ENCODE measurements around the gene SLC36A4.
"Not testable (repeated sequence)": the region's sequence is repeated elsewhere in the genome, so short reads cannot be mapped to it uniquely, and the experiment has no call there.

SLC36A4 gene

DNA sequence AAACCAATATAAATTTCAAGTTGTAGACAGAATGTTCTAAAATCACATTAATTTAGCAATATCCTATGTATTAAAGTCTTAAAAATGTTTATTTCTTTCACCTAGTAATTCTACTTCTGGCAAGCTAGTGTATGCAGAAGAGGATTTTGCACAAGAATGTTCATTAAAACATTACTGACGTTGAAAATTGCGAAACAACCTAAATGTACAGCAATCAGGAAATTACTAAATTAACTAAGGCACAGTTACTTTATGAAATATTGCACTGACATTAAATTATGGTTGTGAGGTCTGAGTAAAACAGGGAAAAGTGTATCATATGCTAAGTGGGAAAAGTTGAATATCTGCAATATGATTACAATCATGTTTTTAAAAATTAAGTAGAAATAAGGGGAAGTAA, 4.1 kb downstream of the SLC36A4 start:
- no peak for DNase-seq

DNA sequence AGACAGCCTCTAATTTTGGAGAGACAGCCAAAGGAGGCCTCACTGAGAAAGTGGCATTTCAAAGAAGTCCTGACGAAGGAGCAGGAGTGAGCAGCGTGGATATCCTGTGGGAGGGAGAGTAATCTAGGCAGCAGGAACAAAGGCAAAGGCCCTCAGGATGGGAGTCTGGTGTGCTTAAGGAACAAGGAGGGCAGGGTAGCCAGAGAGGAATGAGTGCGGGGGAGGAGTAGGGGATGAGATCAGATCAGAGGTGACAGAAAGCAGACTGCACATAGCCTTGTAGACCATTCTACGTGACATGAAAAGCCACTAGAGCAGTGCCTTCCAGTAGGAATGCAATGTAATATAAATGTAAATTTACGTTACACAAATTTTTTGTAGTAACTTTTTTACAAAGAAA, 5.6 kb downstream of the SLC36A4 start:
- DNase-seq = no peak

DNA sequence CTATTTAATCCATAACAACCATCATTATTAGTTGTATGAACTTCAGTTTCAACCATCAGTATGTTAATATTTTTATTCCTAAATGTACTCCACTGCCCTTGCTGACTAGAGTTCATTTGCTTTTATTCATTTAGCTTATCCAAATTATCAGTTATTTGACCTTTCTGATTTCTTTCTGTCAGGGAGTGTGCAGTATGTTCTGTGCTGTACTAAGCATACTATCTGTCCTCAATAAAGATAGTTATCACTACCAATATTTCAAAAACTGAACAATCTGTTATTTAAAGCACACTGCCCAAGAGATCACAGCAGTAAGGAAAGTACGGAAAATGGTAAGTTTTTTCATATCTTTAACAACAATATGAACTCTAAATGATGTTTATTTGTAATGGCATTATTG, 8.3 kb downstream of the SLC36A4 start:
- DNase-seq = no peak

DNA sequence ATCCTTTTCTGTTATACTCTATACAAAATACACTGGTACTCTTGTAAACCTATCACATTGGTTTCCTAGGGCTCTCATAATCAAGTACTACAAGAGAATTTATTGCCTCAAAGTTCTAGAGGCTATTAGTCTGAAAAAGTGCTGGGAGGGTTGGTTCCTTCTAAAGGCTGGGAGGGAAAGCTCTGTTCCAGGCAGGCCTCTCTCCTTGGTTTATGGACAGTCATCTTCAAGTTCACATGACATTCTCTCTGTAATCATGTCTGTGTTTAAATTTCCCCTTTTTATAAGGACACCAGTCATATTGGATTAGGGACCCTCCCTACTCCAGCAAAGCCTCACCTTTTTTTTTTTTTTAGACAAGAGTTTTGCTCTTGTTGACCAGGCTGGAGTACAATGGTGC, 9.1 kb downstream of the SLC36A4 start:
- DNase-seq = no peak

DNA sequence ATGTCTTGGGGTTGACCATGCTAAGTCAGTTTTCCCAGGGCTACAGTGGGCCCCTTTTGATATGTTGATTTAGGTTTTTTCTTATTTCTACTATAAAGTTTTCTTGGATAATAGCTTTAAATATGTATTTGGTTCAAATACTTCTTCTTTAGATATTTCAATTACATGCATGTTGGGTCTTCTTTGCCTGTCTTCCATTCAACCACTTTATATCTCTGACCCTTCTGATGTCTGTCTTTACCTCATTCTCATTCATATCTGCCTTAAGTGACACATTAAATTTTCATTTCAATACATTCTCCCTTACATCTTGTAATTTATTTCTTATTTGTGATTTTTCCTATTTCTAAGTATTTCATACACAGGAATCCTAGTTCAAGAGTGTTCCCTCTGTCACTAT, 10.5 kb downstream of the SLC36A4 start:
- no peak for DNase-seq

DNA sequence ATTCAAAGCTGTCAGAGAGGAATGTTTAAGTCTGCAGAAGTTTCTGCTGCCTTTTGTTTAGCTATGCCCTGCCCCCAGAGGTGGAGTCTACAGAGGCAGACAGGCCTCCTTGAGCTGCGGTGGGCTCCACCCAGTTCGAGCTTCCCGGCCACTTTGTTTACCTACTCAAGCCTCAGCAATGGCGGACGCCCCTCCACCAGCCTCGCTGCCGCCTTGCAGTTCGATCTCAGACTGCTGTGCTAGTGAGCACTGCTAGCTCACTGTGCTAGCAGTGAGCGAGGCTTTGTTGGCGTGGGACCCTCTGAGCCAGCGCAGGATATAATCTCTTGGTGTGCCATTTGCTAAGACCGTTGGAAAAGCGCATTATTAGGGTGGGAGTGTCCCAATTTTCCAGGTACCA, 19.9 kb downstream of the SLC36A4 start:
- not testable (repeated sequence) for DNase-seq

DNA sequence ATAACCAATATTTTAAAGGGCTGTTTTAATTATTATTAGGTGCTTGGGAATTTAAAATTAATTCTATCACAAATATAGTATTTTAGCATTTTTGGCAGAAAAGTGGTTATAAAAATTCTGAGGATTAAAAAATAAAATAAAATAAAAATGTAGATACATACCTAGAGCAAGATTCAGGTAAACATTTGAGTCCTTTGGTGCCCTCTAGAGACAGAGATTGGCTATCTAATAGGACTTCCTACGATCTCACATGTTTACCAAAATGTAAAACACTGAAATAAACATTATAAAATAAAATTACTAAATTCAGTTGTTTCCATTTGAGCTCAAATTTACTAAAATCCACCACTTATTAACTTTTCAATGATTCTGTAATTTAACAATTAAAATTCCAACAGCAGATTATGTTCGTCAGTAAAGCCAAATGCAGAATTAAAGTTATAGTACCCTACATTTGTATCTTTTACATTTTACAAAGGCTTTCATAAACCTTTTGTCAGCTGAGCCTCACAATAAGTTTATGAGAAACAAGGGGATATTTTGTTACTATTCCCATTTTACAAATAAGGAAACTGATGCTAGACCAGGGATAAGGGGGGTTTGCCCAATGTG, 27.7 kb downstream of the SLC36A4 start:
- peak; percentile 12 for DNase-seq

DNA sequence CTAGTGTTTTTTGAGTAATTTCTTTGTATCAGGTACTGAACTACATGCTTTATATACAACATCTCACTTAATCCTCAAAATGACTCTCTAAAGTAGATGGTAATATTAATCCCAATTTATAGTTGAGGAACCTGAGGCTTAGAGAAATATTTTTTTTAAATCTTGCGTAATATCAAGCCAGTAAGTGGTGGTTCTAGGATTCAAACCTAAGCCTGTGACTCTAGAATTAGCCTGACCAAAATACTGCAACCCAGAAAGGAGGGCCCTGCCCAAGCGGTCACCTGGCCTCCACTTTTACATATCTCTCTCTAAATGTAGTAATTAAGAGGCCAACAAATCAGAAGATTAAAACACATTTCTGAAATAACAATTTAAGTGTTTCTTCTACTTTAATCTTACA, 28.6 kb downstream of the SLC36A4 start:
- DNase-seq = no peak

DNA sequence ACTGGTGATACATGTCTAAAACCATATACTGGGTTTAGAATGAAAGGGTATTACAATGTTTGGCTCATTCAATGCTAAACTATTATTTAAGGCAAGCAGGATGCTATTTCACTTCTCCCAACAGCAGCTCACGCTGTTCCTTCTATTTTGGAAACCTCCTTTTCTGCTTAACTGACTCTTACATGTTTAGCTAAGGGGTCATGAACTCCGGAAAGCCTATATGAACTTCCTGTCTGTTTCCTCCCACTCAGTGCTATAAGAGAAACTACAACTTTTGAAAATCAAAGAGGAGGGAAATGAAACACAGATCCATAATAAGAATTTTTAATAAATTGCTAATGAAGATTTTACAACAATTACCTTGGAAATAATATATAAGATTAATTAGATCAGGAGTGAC, 30.9 kb downstream of the SLC36A4 start:
- DNase-seq = no peak

DNA sequence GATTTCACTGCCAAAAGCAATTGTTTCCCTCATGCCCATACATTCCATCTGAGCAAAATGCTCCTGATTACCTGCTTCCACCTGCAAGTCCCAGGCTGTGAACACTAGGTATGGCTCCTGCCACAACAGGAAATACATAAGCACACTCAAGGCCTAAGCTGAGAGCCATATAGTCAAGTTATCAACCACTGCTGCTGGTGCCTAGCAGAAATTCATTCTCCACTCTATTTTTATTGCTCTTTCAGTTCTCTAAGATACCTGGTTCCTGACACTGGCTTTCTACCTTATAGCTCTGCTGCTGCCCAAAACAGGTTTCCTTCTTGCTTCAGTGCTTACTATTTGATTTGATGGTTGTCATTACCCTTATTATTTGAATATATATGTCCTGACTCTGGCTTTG, 31.6 kb downstream of the SLC36A4 start:
- peak; percentile 32 for DNase-seq

DNA sequence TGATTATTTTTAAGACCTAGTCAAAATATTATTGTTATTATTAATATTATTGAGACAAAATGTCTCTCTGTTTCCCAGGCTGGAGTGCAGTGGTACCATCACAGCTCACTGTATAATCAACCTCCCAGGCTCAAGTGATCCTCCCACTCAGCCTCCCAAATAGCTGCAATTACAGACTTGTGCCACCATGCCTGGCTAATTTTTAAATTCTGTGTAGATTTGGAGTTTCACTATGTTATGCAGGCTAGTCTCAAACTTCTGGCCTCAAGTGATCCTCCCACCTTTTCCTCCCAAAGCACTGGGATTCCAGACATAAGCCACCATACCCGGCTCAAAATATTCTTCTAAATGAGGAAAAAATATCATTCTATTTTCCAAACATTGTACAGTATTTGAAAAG, 37.0 kb downstream of the SLC36A4 start:
- no peak for DNase-seq

DNA sequence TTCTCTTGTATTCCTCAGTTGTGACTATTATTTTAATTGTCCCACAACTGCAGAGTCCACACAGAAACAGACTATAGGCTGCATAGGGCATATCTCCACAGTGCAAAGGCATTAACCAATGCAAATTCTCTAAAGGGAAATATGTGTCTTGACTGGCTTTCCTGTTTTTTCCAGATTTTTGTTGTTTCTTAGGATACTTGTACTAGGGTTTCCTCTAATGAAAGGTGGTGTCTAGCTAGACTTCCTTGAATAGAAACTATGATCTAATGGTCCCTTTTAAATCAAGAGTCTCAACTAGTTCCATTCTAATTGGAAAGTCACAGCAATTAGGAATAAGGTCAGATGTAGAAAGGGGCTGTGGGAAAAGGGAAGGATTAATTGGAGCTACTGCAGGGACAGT, 37.6 kb downstream of the SLC36A4 start:
- DNase-seq = no peak

DNA sequence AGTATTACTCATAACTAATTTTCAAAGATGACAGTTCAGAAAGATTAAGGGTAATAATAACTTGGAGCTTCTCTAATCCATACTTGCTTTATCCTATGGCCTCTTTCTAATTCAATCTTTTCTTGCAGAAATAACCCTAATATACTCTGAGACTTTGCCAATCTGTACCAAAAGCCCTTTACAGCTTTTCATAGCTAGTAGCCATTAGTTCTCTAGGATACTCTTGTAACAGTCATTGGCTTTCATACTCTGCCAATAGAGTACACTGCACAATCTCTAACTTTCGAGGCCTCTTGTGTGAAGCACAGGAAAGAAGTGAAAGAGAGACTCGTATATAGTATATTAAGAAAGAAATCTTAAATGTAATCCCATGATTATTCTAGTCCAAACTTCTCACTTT, 38.1 kb downstream of the SLC36A4 start:
- no peak for DNase-seq

DNA sequence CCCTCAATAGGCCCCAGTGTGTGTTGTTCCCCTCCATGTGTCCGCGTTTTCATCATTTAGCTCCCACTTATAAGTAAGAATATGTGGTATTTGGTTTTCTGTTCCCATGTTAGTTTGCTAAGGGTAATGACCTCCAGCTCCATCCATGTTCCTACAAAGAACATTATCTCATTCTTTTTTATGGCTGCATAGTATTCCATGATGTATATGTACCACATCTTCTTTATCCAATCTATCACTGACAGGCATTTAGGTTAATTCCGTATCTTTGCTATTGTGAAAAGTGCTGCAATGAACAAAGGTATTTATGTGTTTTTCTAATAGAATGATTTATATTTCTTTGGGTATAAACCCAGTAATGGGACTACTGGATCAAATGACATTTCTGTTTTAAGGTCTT, 42.1 kb downstream of the SLC36A4 start:
- DNase-seq = no peak

DNA sequence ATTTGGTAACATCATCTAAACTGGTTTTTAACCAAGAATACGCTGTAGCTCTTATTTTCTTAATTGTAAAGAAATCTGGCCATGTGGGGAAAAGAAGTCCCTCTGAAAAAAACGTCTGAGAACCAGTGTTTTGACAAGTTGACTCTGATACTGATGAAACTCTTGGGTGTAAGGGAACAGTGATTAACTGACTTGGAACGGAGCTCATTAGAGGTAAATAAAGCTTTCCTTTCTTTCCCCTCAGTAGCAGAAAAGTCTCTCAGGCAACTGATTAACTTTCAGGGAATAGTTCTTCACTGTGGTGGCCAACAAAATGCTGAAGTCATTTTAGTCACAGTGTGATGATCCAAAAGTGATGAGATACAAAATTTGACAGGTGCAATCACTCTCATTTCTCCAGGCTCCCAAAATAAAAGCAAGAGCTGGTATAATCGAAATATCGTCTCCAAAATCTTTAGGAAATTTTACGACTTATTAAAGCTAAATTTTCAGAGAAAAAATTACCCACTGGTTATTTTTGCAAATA, 52.3 kb downstream of the SLC36A4 start:
- no peak for DNase-seq

DNA sequence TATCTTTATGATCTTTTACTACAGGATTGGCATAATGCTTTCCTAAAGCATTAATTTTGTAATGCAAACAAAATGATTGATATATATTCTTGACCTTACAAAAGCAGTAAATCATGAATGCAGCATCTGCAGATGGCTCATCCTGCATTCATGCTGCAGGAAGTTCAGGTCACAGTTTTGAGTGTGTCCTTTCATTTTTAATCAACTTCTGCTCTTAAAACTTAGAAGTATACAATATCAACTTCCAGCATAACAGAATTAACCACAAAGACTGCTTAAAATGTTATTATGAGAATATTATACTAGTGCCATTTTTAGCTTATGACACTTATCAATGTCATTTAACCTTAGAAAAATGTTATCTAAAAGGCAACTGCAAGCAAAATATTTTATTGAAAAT, 54.0 kb downstream of the SLC36A4 start:
- no peak for DNase-seq

DNA sequence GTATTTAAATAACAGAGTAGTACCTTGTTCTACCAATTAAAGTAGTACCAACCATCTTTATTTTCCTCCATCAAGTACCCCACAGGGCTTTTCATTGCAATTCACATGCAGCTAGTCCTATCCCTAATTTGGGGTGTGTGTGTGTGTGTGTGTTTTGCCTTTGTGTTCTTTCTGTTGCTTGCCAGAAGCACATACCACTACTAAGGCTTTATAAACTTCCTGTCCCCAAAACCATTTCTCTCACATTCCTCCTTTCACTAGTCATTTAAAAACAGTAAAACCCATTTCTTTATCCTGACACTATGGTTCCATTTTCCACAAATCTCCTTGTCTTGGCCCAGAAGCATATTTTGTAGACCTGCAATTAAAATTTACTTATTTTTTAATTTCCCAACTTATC, 54.6 kb downstream of the SLC36A4 start:
- no peak for DNase-seq

DNA sequence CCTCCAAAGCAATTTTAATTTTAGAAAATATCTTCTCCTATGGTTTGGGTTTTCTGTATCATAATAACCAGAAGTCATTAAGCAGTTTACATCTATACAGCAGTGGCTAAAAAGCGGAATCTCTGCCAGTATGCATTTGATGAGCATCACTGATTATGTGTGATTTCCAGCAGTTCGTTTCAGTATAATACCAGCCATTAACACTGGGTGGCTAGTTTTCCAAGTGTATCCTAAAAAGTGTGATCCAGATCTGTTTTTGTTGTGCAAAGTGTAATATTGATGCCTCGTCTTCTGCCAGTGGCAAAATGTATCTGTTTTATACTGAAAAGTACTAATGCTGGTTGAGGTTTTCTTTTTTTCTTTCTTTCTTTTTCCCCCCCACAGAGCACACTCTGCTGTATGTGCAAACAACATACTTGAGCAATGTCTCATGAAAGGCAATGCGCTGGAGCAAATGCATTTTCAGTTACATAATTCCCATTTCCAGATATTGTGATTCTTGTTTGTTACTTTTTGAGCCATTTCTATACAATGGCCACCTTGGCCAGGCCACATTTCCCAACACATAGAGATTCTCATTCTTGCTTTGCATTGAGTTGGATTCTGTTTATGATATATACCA, 64.2 kb downstream of the SLC36A4 start:
- DNase-seq = no peak

DNA sequence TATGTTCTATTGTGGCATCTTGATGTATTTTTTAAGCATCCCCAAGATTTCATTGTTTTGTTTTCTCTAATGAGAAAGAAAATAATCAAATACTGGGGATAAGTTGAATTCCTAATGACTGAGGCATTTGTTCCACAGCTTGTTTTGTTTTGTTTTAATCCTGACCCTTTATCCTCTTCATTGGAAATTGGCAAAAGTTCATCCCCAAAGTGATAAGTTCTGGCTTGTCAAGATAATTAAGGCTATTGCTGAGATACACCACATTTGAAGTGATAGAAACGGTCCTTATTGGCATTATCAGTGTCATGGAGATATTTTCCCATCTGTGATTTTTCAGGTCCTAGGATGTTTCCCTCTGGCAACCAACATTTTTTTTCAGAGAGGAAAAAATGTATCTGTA, 65.0 kb downstream of the SLC36A4 start:
- no peak for DNase-seq

DNA sequence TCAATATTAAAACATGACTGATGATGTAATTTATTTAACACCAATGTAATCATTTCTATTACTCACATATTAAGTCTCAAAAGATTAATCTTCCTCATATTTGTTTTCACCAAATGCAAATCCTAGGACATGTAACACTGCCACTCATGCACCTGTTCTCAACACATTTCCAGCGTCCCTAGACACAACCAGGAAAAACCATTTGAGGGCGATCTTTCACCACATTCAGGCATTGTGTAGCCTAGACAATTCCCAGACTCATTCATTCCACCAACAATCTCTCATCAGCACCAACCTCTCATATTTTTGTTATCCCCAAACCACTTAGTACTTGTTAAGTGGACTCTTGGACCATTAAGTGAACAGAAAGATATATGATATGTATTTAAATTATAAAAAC, 66.1 kb downstream of the SLC36A4 start:
- DNase-seq = peak; percentile 31

DNA sequence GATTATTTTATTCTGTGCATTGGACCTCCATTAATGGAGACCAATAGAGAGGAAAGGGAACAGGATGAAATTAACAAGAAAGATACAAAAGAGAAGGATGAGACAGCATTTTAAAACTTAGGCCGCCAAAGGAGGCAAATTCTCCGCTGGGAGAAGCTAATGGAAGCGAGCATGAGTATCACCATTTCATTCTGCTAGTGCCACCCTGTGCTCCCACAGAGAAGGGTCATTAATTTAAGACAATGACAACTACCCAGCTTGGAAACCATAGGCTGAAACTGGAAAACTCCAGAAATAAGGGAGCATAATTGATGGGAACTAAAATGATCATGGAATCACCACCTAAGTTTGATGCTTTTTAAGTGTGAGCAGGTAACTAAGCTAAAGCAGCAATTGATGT, 69.2 kb downstream of the SLC36A4 start:
- DNase-seq = no peak

DNA sequence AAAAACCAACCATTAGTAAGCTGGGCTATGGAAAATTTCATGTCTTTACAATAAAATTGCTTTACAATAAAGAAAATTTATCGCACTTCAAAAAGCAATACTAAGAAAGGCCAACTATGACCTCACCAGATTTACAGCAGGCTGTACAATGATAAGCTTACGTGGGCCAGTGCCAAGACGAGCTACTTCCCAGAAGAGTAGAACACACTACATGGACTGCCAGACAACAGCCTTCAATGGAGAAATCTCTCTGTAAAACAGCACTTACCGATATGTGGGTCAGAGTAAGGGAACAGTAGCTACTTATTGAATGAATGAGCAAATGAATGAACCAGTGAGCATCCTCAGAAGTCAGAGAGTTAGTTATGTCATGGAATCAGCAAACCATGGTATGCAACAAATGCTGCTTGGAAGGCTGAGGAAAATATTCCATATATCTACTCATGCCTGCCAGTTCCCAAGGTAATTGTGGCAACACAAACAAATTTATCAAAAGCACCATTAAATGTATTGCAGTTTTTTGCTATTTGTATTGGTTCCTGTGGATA, 74.4 kb downstream of the SLC36A4 start:
- no peak for DNase-seq

DNA sequence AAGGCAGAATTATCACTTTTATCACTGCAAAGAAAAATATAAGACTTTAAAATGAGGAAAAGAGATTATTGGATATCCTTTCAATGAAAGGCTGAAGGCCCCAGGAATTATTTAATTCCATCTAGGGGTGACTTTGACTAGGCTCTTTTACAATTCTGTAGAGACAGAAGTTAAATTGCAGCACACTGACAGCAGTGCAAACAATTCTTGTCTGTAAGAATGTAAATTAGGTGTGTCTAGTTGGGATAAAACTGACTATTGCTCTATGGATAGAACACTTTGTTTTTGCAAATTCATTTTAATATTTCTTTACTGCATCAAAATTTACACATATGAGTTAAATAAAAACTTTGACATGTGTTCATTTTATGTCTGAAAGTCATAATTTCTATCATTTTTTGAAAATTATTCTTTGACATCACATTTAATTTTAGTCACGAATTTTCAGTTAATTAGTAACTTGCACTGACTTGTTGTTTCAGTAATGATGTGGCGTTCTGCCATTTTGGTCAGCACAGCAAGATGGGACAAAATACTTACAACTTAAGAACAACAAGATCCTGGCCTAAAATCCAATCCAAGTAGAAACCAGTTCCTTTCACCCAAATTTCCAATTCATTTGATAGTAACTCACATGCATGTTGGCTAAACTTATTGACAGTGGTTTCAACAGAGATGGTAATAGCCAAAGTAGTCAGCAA, 75.1 kb downstream of the SLC36A4 start:
- no peak for DNase-seq

DNA sequence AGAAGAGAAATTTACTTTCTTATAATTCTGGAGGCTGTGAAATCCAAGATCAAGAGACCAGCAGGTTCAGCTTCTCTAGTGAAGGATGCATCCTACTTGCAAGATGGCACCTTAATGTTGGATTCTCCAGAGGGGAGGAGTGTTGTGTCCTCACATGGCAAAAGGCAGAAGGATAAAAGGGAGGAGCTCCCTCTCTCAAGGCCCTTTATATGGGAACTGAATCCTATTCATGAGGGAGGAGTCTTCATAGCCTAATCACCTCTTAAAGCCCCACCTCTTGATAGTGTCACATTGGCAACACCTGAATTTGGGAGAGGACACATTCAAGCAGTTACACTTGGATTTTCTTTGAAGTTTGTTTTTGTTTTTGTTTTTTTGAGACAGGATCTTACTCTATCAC, 79.5 kb downstream of the SLC36A4 start:
- no peak for DNase-seq
